Upper lobe of left lung (tissue), 4 donors: Measurements from ENCODE around the gene SORBS1.

Source experiments
- EP300 ChIP-seq, 4 donors: sonication (generic); formaldehyde crosslinking; IDR thresholded peaks; one replicate each; pipeline ENCODE4 v1.5.1; 2017; ENCODE audit warnings: antibody characterized with exemption in 4 of 4, control low read depth in 2 of 4
- POLR2A ChIP-seq, 4 donors: fragments of 450-650 bp; IDR thresholded peaks; one replicate each; pipeline ENCODE4 v1.5.1; 2016 to 2017; ENCODE audit warnings: antibody characterized with exemption in 4 of 4, mild to moderate bottlenecking in 2 of 4
- TF ChIP-seq, protein P1 (sequence below), 6 experiments: fragments of 450-650 bp in 4 of 6; fragments of 200-600 bp in 2 of 6; sonication (generic) in 2 of 6; IDR thresholded peaks; one replicate each; pipeline ENCODE4 v1.5.1; 2016 to 2019; ENCODE audit warnings: antibody characterized with exemption in 6 of 6

DNA sequence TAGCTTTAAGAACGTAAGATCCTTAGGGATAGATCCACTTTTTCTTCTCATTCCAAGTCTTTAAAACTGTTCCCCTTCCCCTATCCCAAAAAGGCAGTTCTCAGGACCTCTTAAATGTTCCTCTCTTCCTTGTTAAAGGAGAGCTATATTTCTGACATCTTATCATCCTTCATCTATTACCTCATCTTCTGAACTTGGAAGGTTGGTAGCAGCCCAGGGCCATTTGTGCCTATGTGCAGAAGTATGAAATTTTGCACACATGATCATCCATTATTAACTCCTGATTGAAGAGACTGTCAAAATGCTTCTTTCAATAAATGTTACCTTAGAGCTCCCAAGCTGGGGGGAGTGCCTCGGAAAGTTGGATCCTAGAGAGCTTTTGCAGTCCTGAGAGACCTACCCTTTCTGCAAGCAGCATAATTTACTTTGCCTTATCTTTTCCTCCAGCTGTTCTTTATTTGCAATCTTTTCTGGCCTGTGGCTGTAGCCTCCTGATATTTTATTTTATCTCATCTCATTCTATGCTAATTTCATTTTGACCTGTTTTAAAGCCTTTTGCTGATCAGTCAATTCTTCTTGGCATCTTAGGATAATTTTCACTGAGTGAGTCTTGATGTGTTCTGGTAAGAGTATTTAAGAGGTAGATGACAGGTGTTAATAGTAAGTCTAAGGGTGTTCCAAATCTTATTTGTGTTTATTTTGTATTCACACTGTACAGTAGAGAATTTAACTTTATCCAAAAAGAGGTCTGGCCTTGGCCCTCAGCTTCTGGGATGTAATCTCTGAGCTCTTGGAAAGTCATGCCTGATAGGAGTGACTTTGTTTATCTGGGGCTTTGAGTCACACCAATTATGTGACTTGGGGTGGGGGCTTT lies 135.3 kb downstream of the SORBS1 start:
- TF ChIP-seq EP300 (IDR thresholded peaks at IDR 0.05) (no peak), POLR2A (IDR thresholded peaks at IDR 0.05) (no peak)
- TF ChIP-seq, protein P1, sequence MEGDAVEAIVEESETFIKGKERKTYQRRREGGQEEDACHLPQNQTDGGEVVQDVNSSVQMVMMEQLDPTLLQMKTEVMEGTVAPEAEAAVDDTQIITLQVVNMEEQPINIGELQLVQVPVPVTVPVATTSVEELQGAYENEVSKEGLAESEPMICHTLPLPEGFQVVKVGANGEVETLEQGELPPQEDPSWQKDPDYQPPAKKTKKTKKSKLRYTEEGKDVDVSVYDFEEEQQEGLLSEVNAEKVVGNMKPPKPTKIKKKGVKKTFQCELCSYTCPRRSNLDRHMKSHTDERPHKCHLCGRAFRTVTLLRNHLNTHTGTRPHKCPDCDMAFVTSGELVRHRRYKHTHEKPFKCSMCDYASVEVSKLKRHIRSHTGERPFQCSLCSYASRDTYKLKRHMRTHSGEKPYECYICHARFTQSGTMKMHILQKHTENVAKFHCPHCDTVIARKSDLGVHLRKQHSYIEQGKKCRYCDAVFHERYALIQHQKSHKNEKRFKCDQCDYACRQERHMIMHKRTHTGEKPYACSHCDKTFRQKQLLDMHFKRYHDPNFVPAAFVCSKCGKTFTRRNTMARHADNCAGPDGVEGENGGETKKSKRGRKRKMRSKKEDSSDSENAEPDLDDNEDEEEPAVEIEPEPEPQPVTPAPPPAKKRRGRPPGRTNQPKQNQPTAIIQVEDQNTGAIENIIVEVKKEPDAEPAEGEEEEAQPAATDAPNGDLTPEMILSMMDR (IDR thresholded peaks at IDR 0.05) = no peak
